GM21526 (cell line): Measurements from ENCODE around the gene MACROD2.
"Not testable (repeated sequence)": the region's sequence is repeated elsewhere in the genome, so short reads cannot be mapped to it uniquely, and the experiment has no call there.

Experiments
- ATAC-seq: cut with Tn5 transposase; IDR thresholded peaks from one replicate; pipeline ENCODE4 v1.9.1; 2021; ENCODE audit warnings: moderate library complexity; ENCODE audit not compliant: unreplicated experiment, low FRiP score

MACROD2 gene

GRCh38 chr20:15763366-15763765 lies 1768.0 kb downstream of the MACROD2 start:
- ATAC-seq: no peak

GRCh38 chr20:15767586-15767985 lies 1772.3 kb downstream of the MACROD2 start:
- ATAC-seq: no peak

GRCh38 chr20:15767999-15768741 lies 1772.9 kb downstream of the MACROD2 start:
- ATAC-seq: no peak

- ATAC-seq: no peak
Observed at GRCh38 chr20:15772826-15773225, 1777.5 kb downstream of the MACROD2 start.

GRCh38 chr20:15774926-15775325 lies 1779.6 kb downstream of the MACROD2 start:
- ATAC-seq: no peak

GRCh38 chr20:15776770-15777466 lies 1781.6 kb downstream of the MACROD2 start:
- no peak for ATAC-seq

- no peak for ATAC-seq
Observed at GRCh38 chr20:15784020-15784419, 1788.7 kb downstream of the MACROD2 start.

- no peak for ATAC-seq
Observed at GRCh38 chr20:15789079-15789478, 1793.8 kb downstream of the MACROD2 start.

GRCh38 chr20:15792855-15793254 lies 1797.5 kb downstream of the MACROD2 start:
- ATAC-seq: no peak

GRCh38 chr20:15794409-15794808 lies 1799.1 kb downstream of the MACROD2 start:
- no peak for ATAC-seq

- ATAC-seq: no peak
Observed at GRCh38 chr20:15795305-15796019, 1800.1 kb downstream of the MACROD2 start.

- no peak for ATAC-seq
Observed at GRCh38 chr20:15799871-15800270, 1804.6 kb downstream of the MACROD2 start.

- ATAC-seq: no peak
Observed at GRCh38 chr20:15802020-15802419, 1806.7 kb downstream of the MACROD2 start.

- no peak for ATAC-seq
Observed at GRCh38 chr20:15805154-15805553, 1809.8 kb downstream of the MACROD2 start.

GRCh38 chr20:15806105-15806504 lies 1810.8 kb downstream of the MACROD2 start:
- ATAC-seq: no peak

- no peak for ATAC-seq
Observed at GRCh38 chr20:15807271-15807670, 1812.0 kb downstream of the MACROD2 start.

GRCh38 chr20:15807771-15808170 lies 1812.5 kb downstream of the MACROD2 start:
- ATAC-seq: not testable (repeated sequence)

GRCh38 chr20:15811951-15812350 lies 1816.6 kb downstream of the MACROD2 start:
- ATAC-seq: no peak

GRCh38 chr20:15812696-15813095 lies 1817.4 kb downstream of the MACROD2 start:
- no peak for ATAC-seq

GRCh38 chr20:15814360-15814759 lies 1819.0 kb downstream of the MACROD2 start:
- no peak for ATAC-seq

- ATAC-seq: no peak
Observed at GRCh38 chr20:15814911-15815310, 1819.6 kb downstream of the MACROD2 start.
